NT2/D1 (cell line): Measurements from ENCODE around the gene AMN1.

Source experiments
- DNase-seq: peaks from one replicate; pipeline ENCODE4 v3.0.0-alpha.2; 2011; ENCODE audit warnings: low read depth, low spot score
- H3K27me3 ChIP-seq: 2 replicates; pipeline ENCODE4 v1.6.0; 2011; ENCODE audit warnings: mild to moderate bottlenecking; ENCODE audit not compliant: insufficient read length, insufficient read depth
- H3K36me3 ChIP-seq: 2 replicates; pipeline ENCODE4 v1.6.1; 2011; ENCODE audit warnings: mild to moderate bottlenecking, low read length, mixed read lengths; ENCODE audit not compliant: insufficient read depth, insufficient read length
- H3K4me1 ChIP-seq: 2 replicates; pipeline ENCODE4 v1.5.1; 2011; ENCODE audit not compliant: insufficient read depth, insufficient read length
- H3K4me3 ChIP-seq: 2 replicates; pipeline ENCODE4 v1.5.1; 2011; ENCODE audit warnings: low read depth; ENCODE audit not compliant: insufficient read length
- H3K9ac ChIP-seq: 2 replicates; pipeline ENCODE4 v1.6.0; 2011; ENCODE audit warnings: low read depth; ENCODE audit not compliant: insufficient read length
- H3K9me3 ChIP-seq: 2 replicates; pipeline ENCODE4 v1.5.1; 2011; ENCODE audit warnings: mild to moderate bottlenecking, low read length; ENCODE audit not compliant: insufficient read depth
- SUZ12 ChIP-seq: IDR thresholded peaks from 2 replicates; pipeline ENCODE4 v1.6.1; 2011; ENCODE audit not compliant: insufficient read length, insufficient read depth; ENCODE audit errors: extremely low read depth
- YY1 ChIP-seq: IDR thresholded peaks from 2 replicates; pipeline ENCODE4 v1.6.1; 2011; ENCODE audit not compliant: insufficient read length, insufficient read depth
- ZNF274 ChIP-seq: IDR thresholded peaks from 2 replicates; pipeline ENCODE4 v1.6.1; 2011; ENCODE audit warnings: mild to moderate bottlenecking, low read depth, low read length

AMN1 gene

DNA sequence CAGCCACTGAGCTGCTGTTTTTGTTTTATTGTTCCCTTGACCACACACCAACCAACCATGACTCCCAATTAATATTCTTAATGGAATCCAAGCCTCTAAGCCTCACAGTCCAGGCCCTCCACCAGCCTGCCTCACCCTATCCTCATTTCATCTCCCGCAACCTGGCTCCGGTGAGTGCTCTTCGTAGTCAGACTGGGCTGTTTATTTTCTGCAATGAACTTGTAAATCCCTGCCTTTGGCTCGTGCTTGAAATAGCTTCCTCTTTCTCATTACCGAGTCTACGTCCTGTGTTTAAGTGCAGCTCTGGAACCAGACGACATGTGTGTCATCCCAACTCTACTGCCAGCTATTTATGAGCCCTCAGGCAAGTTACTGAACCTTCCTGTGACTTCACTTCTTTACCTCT is 81.7 kb downstream of the AMN1 start:
- no peaks in the 10 kb centered on the region for H3K27me3 ChIP-seq
- TF ChIP-seq YY1 (no peak), SUZ12 (no peak), ZNF274 (no peak)
- no peak overlapping the region for H3K9ac ChIP-seq
- no peak for DNase-seq
- no peak overlapping the region for H3K4me3 ChIP-seq
- no peaks in the 10 kb centered on the region for H3K9me3 ChIP-seq
- H3K4me1 ChIP-seq = peaks cover 3% of the 10 kb centered on the region
- no peaks in the 10 kb centered on the region for H3K36me3 ChIP-seq

DNA sequence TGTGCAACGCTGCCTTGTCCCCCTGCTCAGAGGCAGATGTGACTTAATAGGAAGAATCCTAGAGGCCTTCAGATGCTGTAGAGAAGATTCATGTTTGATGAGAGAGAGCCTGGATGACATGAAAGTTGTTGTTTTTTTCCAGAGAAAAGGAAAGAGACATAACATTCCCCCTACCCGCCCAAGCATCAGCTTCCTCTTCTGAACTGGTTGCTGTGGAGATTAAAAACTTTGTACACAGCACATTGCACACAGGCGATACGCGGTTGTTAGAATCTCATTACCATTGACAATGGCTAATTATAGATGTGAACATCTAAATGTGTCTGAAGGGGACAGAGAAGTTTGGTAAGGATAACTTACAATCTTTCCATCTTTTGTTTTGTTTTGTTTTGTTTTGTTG is 82.9 kb downstream of the AMN1 start:
- no peaks in the 10 kb centered on the region for H3K36me3 ChIP-seq
- no peak for TF ChIP-seq YY1
- TF ChIP-seq SUZ12 = no peak
- TF ChIP-seq ZNF274 = no peak
- H3K4me1 ChIP-seq = peaks cover 3% of the 10 kb centered on the region
- no peaks in the 10 kb centered on the region for H3K27me3 ChIP-seq
- no peak overlapping the region for H3K4me3 ChIP-seq
- H3K9me3 ChIP-seq = no peaks in the 10 kb centered on the region
- DNase-seq = no peak
- no peak overlapping the region for H3K9ac ChIP-seq

DNA sequence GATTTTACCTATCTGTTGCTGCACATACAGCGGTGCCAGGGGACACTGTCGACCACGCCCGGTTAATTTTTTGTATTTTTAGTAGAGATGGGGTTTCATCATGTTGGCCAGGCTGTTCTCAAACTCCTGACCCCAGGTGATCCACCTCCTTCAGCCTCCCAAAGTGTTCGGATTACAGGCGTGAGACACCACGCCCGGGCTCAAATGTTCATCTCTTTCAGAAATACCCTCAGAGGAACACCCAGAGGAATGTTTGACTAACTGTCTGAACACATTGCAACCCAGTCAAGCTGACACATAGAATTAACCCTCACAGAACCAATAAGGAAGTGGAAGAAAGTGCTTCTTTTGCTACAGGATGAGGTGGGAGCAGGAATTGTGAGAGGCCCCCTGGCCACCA is 84.3 kb downstream of the AMN1 start:
- H3K36me3 ChIP-seq = no peaks in the 10 kb centered on the region
- no peaks in the 10 kb centered on the region for H3K9me3 ChIP-seq
- H3K4me1 ChIP-seq = peaks cover 3% of the 10 kb centered on the region
- no peak overlapping the region for H3K9ac ChIP-seq
- no peak overlapping the region for H3K4me3 ChIP-seq
- TF ChIP-seq SUZ12 (no peak), YY1 (no peak)
- H3K27me3 ChIP-seq = no peaks in the 10 kb centered on the region
- no peak for DNase-seq

DNA sequence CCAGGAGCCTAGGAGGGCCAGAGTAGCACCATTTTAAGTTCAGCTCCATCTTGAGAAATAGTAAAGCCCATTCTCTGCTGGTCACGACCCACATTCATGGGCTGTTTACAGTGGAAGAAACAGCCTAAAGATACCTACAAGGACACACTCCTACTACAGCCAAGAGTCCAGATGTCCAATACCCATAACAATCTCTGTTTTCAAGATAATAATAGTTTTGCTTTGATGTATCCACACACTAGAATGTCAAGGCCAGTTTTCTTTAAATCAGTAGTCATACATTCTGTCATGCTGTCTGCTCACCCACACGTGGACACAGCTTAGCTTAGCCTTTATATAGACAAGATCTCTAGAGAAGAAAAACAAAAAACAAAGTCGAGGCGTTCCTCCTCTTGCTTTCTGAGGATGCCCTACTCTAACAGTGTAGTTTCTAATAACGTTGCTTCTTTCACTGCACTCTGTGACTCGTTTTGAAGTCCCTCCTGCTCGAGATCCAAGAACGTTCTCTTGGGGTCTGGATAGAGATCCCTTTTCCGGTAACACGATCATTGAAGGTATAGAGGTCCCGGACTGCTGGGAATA is 87.2 kb downstream of the AMN1 start:
- Histone ChIP-seq H3K9me3 (no peaks in the 10 kb centered on the region), H3K4me1 (peaks cover 2% of the 10 kb centered on the region), H3K9ac (no peak overlapping the region), H3K4me3 (no peak overlapping the region), H3K36me3 (no peaks in the 10 kb centered on the region), H3K27me3 (no peaks in the 10 kb centered on the region)
- DNase-seq = no peak
- TF ChIP-seq ZNF274 = no peak
- no peak for TF ChIP-seq SUZ12
- no peak for TF ChIP-seq YY1

DNA sequence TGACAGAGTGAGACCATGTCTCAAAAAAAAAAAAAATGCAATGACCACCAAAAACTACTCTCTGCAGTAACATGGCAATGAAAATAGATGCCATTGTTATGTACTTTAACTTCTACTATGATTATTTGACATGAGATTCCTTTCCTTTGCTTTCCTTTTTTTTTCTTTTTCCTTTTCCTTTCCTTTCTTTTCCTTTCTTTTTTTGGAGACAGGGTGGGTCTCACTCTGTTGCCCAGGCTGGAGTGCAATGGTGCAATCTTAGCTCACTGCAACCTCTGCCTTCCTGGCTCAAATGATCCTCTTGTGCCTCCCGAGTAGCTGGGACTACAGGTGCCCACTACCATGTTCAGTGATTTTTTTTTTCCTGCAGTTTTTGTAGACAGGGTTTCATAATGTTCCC is 94.2 kb downstream of the AMN1 start:
- Histone ChIP-seq H3K4me1 (peaks cover 6% of the 10 kb centered on the region), H3K36me3 (no peaks in the 10 kb centered on the region), H3K27me3 (no peaks in the 10 kb centered on the region), H3K9ac (no peak overlapping the region), H3K9me3 (no peaks in the 10 kb centered on the region), H3K4me3 (no peak overlapping the region)
- DNase-seq = no peak
- TF ChIP-seq YY1 (no peak), ZNF274 (no peak), SUZ12 (no peak)

DNA sequence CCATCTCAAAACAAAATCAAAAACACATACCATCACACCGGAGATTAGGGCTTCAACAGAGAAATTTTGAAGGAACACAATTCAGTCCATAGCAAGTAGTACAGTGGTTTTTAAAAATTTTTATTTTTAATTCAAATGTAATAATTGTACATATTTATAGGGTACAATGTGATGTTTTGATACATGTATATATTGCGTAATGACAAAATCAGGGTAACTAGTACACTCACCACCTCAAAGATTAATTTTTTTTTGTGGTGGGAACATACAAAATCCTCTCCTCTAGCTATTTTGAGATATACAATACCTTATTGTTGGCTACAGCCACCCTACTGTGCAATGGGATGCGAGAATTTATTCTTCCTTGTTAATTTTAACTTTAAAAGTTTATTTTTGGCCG is 95.4 kb downstream of the AMN1 start:
- no peaks in the 10 kb centered on the region for H3K36me3 ChIP-seq
- no peaks in the 10 kb centered on the region for H3K9me3 ChIP-seq
- no peaks in the 10 kb centered on the region for H3K27me3 ChIP-seq
- H3K9ac ChIP-seq = no peak overlapping the region
- TF ChIP-seq YY1 (no peak), SUZ12 (no peak), ZNF274 (no peak)
- H3K4me3 ChIP-seq = no peak overlapping the region
- peaks cover 6% of the 10 kb centered on the region for H3K4me1 ChIP-seq
- DNase-seq = no peak

DNA sequence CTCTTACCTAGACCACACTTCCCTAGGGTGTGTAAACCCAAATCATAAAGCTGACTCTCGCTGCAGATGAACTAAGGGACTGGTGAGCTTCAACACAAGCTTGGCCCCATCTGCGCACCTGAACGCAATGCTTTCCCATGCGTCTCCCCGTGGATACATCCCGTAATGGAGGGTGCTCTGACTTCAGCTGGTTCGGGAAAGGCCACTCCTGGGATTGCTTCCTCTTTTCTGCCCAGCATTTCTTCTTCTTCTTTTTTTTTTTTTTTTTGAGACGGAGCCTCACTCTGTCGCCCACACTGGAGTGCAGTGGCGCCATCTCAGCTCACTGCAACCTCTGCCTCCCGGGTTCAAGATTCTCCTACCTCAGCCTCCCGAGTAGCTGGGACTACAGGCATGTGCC is 97.0 kb downstream of the AMN1 start:
- Histone ChIP-seq H3K36me3 (no peaks in the 10 kb centered on the region), H3K9ac (no peak overlapping the region), H3K4me1 (peaks cover 5% of the 10 kb centered on the region), H3K4me3 (no peak overlapping the region), H3K27me3 (no peaks in the 10 kb centered on the region), H3K9me3 (no peaks in the 10 kb centered on the region)
- no peak for TF ChIP-seq ZNF274
- no peak for TF ChIP-seq SUZ12
- TF ChIP-seq YY1 = no peak
- no peak for DNase-seq
